ENCODE measurements around the gene WDR54.

The WDR54 gene

GRCh38 chr2:74474899-74475298, 53.4 kb downstream of the WDR54 start:
- H3K27ac ChIP-seq (ENCODE audit: low read depth, low read length): no peak overlapping the region
- H3K4me3 ChIP-seq (ENCODE audit: low read depth in 1 of 2, low read length in 2 of 2): no peak overlapping the region
- peaks cover 14 to 23% of the 10 kb centered on the region in 2 donors for H3K36me3 ChIP-seq (ENCODE audit: control insufficient read depth in 1 of 2, insufficient read depth in 2 of 2, low read length in 2 of 2)
- H3K27me3 ChIP-seq (ENCODE audit: control insufficient read depth in 1 of 2, insufficient read depth in 2 of 2, low read length in 2 of 2): no peaks in the 10 kb centered on the region
- H3K9ac ChIP-seq (ENCODE audit: low read depth in 1 of 2, low read length in 2 of 2): no peak overlapping the region
- H3K9me3 ChIP-seq (ENCODE audit: control insufficient read depth in 1 of 2, low read length in 2 of 2): no peaks in the 10 kb centered on the region
- H3K4me1 ChIP-seq (ENCODE audit: control insufficient read depth in 1 of 2, insufficient read depth in 2 of 2, low read length in 2 of 2): peaks cover 21 to 36% of the 10 kb centered on the region in 2 donors
